Superior temporal gyrus (tissue), 1 donor: Measurements from ENCODE around the gene RHPN2.

Experiments used
- DNase-seq: peaks from one replicate; pipeline ENCODE4 v3.0.0-alpha.2; 2016; ENCODE audit errors: extremely low spot score

The RHPN2 gene

GRCh38 chr19:33064792-33065550 is at the start of gene RHPN2:
RHPN2 (minus strand) TSS chr19:33064888; CDS start chr19:33064852, 36 bp downstream.
- DNase-seq, result no peak

- DNase-seq, result no peak
These were observed 49.6 kb upstream of the RHPN2 start for GRCh38 chr19:33114312-33114711.

GRCh38 chr19:33111587-33111986 is 46.9 kb upstream of the RHPN2 start:
- no peak for DNase-seq

- DNase-seq, result no peak
These were observed 45.6 kb upstream of the RHPN2 start for GRCh38 chr19:33110137-33110910.

- DNase-seq, result no peak
These were observed 43.5 kb upstream of the RHPN2 start for GRCh38 chr19:33108161-33108560.

GRCh38 chr19:33102893-33103292 is 38.2 kb upstream of the RHPN2 start:
- DNase-seq, result no peak

GRCh38 chr19:33100894-33101644 is 36.4 kb upstream of the RHPN2 start:
- DNase-seq, result no peak

GRCh38 chr19:33098055-33098534 is 33.4 kb upstream of the RHPN2 start:
- no peak for DNase-seq

- no peak for DNase-seq
These were observed 31.3 kb upstream of the RHPN2 start for GRCh38 chr19:33096005-33096404.

GRCh38 chr19:33094436-33095067 is 29.9 kb upstream of the RHPN2 start:
- no peak for DNase-seq

GRCh38 chr19:33093420-33094210 is 28.9 kb upstream of the RHPN2 start:
- DNase-seq, result no peak

- no peak for DNase-seq
These were observed 25.5 kb upstream of the RHPN2 start for GRCh38 chr19:33090179-33090578.

GRCh38 chr19:33089010-33089409 is 24.3 kb upstream of the RHPN2 start:
- DNase-seq, result no peak

- no peak for DNase-seq
These were observed 22.3 kb upstream of the RHPN2 start for GRCh38 chr19:33086955-33087354.

GRCh38 chr19:33085570-33086128 is 21.0 kb upstream of the RHPN2 start:
- no peak for DNase-seq

GRCh38 chr19:33080761-33081681 is 16.3 kb upstream of the RHPN2 start, which contains the start of gene GPATCH1:
GPATCH1 (plus strand) TSS chr19:33081181; CDS start chr19:33081194, 13 bp downstream.
- peak; percentile 89 for DNase-seq

- no peak for DNase-seq
These were observed 10.8 kb upstream of the RHPN2 start for GRCh38 chr19:33075519-33075918.

- no peak for DNase-seq
These were observed 7.2 kb upstream of the RHPN2 start for GRCh38 chr19:33071887-33072286.

GRCh38 chr19:33067121-33067520 is 2.4 kb upstream of the RHPN2 start:
- no peak for DNase-seq
